Measurements from ENCODE around the gene HOMER2.

- no peak for TF ChIP-seq CTCF (IDR thresholded peaks at IDR 0.05)
- no peak for TF ChIP-seq POLR2A (IDR thresholded peaks at IDR 0.05)
- TF ChIP-seq POLR2AphosphoS5 (IDR thresholded peaks at IDR 0.05): no peak
These were observed 117.1 kb downstream of the HOMER2 start for GRCh38 chr15:82835391-82835917.
